H9 (cell line): ENCODE results near the gene LRRK2. TPM values are rescaled to one million over a fixed set of nuclear protein-coding genes. Genes with fewer than 3 reads are reported as not detected.

ENCODE experiments used
- DNase-seq: peaks from one replicate; pipeline ENCODE4 v3.0.0-alpha.2; 2017
- H2AFZ ChIP-seq: one replicate; pipeline ENCODE4 v1.6.1; 2013; ENCODE audit warnings: mild to moderate bottlenecking, low read length, control low read depth, moderate library complexity
- H2AK5ac ChIP-seq: 2 replicates; pipeline ENCODE4 v1.6.1; 2013; ENCODE audit warnings: low read length, control low read depth, mixed read lengths; ENCODE audit not compliant: insufficient read length
- H2BK120ac ChIP-seq: one replicate; pipeline ENCODE4 v1.6.1; 2013; ENCODE audit warnings: low read depth, mild to moderate bottlenecking, low read length, control low read depth, inconsistent platforms; ENCODE audit not compliant: poor library complexity, severe bottlenecking
- H2BK12ac ChIP-seq: 2 replicates; pipeline ENCODE4 v1.6.1; 2013; ENCODE audit warnings: low read length, control low read depth, mixed read lengths, low read depth; ENCODE audit not compliant: insufficient read length
- H2BK15ac ChIP-seq: 2 replicates; pipeline ENCODE4 v1.6.1; 2013; ENCODE audit warnings: low read depth, low read length, control low read depth
- H2BK20ac ChIP-seq: one replicate; pipeline ENCODE4 v1.6.1; 2013; ENCODE audit warnings: low read depth, mild to moderate bottlenecking, low read length, control low read depth, inconsistent platforms; ENCODE audit not compliant: poor library complexity, severe bottlenecking
- H2BK5ac ChIP-seq: 2 replicates; pipeline ENCODE4 v1.6.1; 2013; ENCODE audit warnings: low read length, control low read depth, mixed read lengths; ENCODE audit not compliant: insufficient read length
- H3K14ac ChIP-seq: 2 replicates; pipeline ENCODE4 v1.6.1; 2013; ENCODE audit warnings: low read length, control low read depth; ENCODE audit not compliant: insufficient read depth
- H3K18ac ChIP-seq: 2 replicates; pipeline ENCODE4 v1.6.1; 2013; ENCODE audit warnings: low read depth, mild to moderate bottlenecking, mixed read lengths, low read length, control low read depth; ENCODE audit not compliant: insufficient read length
- H3K23ac ChIP-seq: 2 replicates; pipeline ENCODE4 v1.6.1; 2013; ENCODE audit warnings: low read length, control low read depth, mixed read lengths, low read depth; ENCODE audit not compliant: insufficient read length
- H3K23me2 ChIP-seq: 2 replicates; pipeline ENCODE4 v1.6.1; 2013; ENCODE audit warnings: low read depth, mild to moderate bottlenecking, mixed read lengths, low read length, control low read depth; ENCODE audit not compliant: insufficient read length, poor library complexity, severe bottlenecking
- H3K27ac ChIP-seq: 2 replicates; pipeline ENCODE4 v1.5.1; 2013; ENCODE audit warnings: low read length, control low read depth, mixed read lengths, low read depth; ENCODE audit not compliant: insufficient read length
- H3K27me3 ChIP-seq: 2 replicates; pipeline ENCODE4 v1.6.1; 2013; ENCODE audit warnings: low read length, control low read depth, inconsistent platforms; ENCODE audit not compliant: insufficient read depth
- H3K4ac ChIP-seq: 2 replicates; pipeline ENCODE4 v1.6.1; 2013; ENCODE audit warnings: low read depth, mild to moderate bottlenecking, control low read depth, inconsistent platforms, low read length, moderate library complexity
- H3K4me1 ChIP-seq: 2 replicates; pipeline ENCODE4 v1.6.1; 2013; ENCODE audit warnings: low read length, control low read depth, inconsistent platforms; ENCODE audit not compliant: insufficient read depth
- H3K4me2 ChIP-seq: 2 replicates; pipeline ENCODE4 v1.6.1; 2013; ENCODE audit warnings: low read length, control low read depth, mixed read lengths; ENCODE audit not compliant: insufficient read length, insufficient read depth
- H3K56ac ChIP-seq: 2 replicates; pipeline ENCODE4 v1.6.1; 2013; ENCODE audit warnings: low read depth, mild to moderate bottlenecking, mixed read lengths, low read length, control low read depth; ENCODE audit not compliant: insufficient read length
- H3K79me1 ChIP-seq: 2 replicates; pipeline ENCODE4 v1.6.1; 2013; ENCODE audit warnings: low read depth, mild to moderate bottlenecking, moderate library complexity, low read length, control low read depth, inconsistent platforms; ENCODE audit not compliant: insufficient read depth, poor library complexity, severe bottlenecking
- H3K79me2 ChIP-seq: 2 replicates; pipeline ENCODE4 v1.6.1; 2013; ENCODE audit warnings: low read length, control low read depth, inconsistent platforms; ENCODE audit not compliant: insufficient read depth
- H3K9ac ChIP-seq: 2 replicates; pipeline ENCODE4 v1.6.1; 2013; ENCODE audit warnings: low read length, control low read depth, mixed read lengths; ENCODE audit not compliant: insufficient read length; ENCODE audit errors: extremely low read depth
- H3K9me3 ChIP-seq: one replicate; pipeline ENCODE4 v1.6.1; 2013; ENCODE audit warnings: low read depth, low read length, inconsistent platforms; ENCODE audit not compliant: control insufficient read depth
- H3T11ph ChIP-seq: one replicate; pipeline ENCODE4 v1.6.1; 2013; ENCODE audit warnings: mild to moderate bottlenecking, low read length, control low read depth, inconsistent platforms
- H4K20me1 ChIP-seq: one replicate; pipeline ENCODE4 v1.6.1; 2013; ENCODE audit not compliant: control insufficient read depth, insufficient read length, insufficient read depth
- H4K5ac ChIP-seq: 2 replicates; pipeline ENCODE4 v1.6.1; 2013; ENCODE audit warnings: low read depth, mild to moderate bottlenecking, mixed read lengths, low read length, control low read depth; ENCODE audit not compliant: insufficient read length
- H4K8ac ChIP-seq: replicated peaks from 2 replicates; pipeline ENCODE4 v1.6.1; 2013; ENCODE audit warnings: low read length, control low read depth, mixed read lengths, low read depth; ENCODE audit not compliant: insufficient read length
- H4K91ac ChIP-seq: 2 replicates; pipeline ENCODE4 v1.6.1; 2013; ENCODE audit warnings: low read depth, mild to moderate bottlenecking, moderate library complexity, mixed read lengths, low read length, control low read depth; ENCODE audit not compliant: insufficient read length
- H3K27ac Mint-ChIP-seq, 3 experiments: 2 replicates in 2 of 3; 3 replicates in 1 of 3; pipeline ENCODE4 v1.8.0; 2020 to 2021; ENCODE audit warnings: mixed read lengths in 3 of 3, mild to moderate bottlenecking in 1 of 3, moderate library complexity in 1 of 3
- H3K27me3 Mint-ChIP-seq: 2 replicates; pipeline ENCODE4 v1.8.0; 2021; ENCODE audit warnings: low read depth, mild to moderate bottlenecking, moderate library complexity, mixed read lengths
- H3K36me3 Mint-ChIP-seq, 3 experiments: 2 replicates in 2 of 3; 3 replicates in 1 of 3; pipeline ENCODE4 v1.8.0; 2020 to 2021; ENCODE audit warnings: low read depth in 3 of 3, mixed read lengths in 3 of 3; ENCODE audit not compliant: insufficient read depth in 1 of 3
- H3K4me1 Mint-ChIP-seq, 2 experiments: 2 replicates each; pipeline ENCODE4 v1.8.0; 2020; ENCODE audit warnings: mixed read lengths in 2 of 2
- H3K4me3 Mint-ChIP-seq, 2 experiments: 2 replicates in 1 of 2; 3 replicates in 1 of 2; pipeline ENCODE4 v1.8.0; 2020 to 2021; ENCODE audit warnings: mild to moderate bottlenecking in 2 of 2, mixed read lengths in 2 of 2, moderate library complexity in 1 of 2
- H3K9me3 Mint-ChIP-seq, 2 experiments: 2 replicates in 1 of 2; 3 replicates in 1 of 2; pipeline ENCODE4 v1.8.0; 2020; ENCODE audit warnings: mild to moderate bottlenecking in 2 of 2, mixed read lengths in 2 of 2, moderate library complexity in 1 of 2
- CTCF ChIP-seq: fragments of 200-600 bp; sonication (generic); conservative IDR thresholded peaks from 3 replicates; pipeline ENCODE4 v1.8.0; 2021; ENCODE audit warnings: antibody characterized with exemption, mild to moderate bottlenecking
- total RNA-seq: library from RNA; stranded (reverse); gene quantifications from 2 replicates; pipeline ENCODE4 v1.2.1, GENCODE V29; 2021

LRRK2 gene
- total RNA-seq, 1 experiment from 2014 or later, result 0.17 TPM

DNA sequence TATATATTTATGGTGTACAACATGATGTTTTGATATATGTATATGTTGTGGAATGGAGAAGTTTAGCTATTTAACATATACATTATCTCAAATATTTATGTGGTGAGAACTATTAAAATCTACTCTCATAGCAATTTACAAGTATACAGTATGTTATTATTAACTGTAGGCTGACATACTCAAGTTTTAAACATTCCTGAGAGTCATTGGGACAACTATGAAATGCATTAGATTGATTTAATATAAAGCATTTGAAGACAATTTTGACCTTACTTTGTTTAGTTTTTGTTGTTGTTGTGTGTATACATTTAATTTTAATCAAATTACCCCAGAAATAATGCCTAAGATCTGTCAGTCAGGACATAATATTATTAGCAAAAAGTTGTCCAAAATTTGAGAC, 99.5 kb downstream of the LRRK2 start:
- H2AK5ac ChIP-seq, result no peak overlapping the region
- H2BK5ac ChIP-seq, result no peak overlapping the region
- H3K18ac ChIP-seq, result no peak overlapping the region
- no peak overlapping the region for H3K4me3 Mint-ChIP-seq
- H3K27me3 Mint-ChIP-seq, result no peaks in the 10 kb centered on the region
- H3K9me3 Mint-ChIP-seq, result peaks cover 0 to 4% of the 10 kb centered on the region in 2 experiments; a peak in 3 of 5 replicates
- no peak for TF ChIP-seq CTCF
- no peak overlapping the region for H2BK12ac ChIP-seq
- H2BK20ac ChIP-seq, result no peak overlapping the region
- H4K5ac ChIP-seq, result no peak overlapping the region
- H4K8ac ChIP-seq, result no peak overlapping the region
- no peaks in the 10 kb centered on the region for H3K27me3 ChIP-seq
- no peak overlapping the region for H3K4me2 ChIP-seq
- H3K9ac ChIP-seq, result no peak overlapping the region
- H4K91ac ChIP-seq, result no peak overlapping the region
- H2AFZ ChIP-seq, result no peak overlapping the region
- no peak for DNase-seq
- no peaks in the 10 kb centered on the region for H3K9me3 ChIP-seq
- H2BK15ac ChIP-seq, result no peak overlapping the region
- no peak overlapping the region for H3K23ac ChIP-seq
- no peak overlapping the region for H2BK120ac ChIP-seq
- no peaks in the 10 kb centered on the region for H3K79me2 ChIP-seq
- no peaks in the 10 kb centered on the region for H3K23me2 ChIP-seq
- no peaks in the 10 kb centered on the region for H3K4me1 Mint-ChIP-seq
- no peak overlapping the region for H3K27ac Mint-ChIP-seq
- no peak overlapping the region for H3K27ac ChIP-seq
- no peaks in the 10 kb centered on the region for H4K20me1 ChIP-seq
- H3K14ac ChIP-seq, result no peak overlapping the region
- H3K56ac ChIP-seq, result no peak overlapping the region
- no peak overlapping the region for H3K4ac ChIP-seq
- no peaks in the 10 kb centered on the region for H3K79me1 ChIP-seq
- no peak overlapping the region for H3T11ph ChIP-seq
- no peaks in the 10 kb centered on the region for H3K4me1 ChIP-seq
- H3K36me3 Mint-ChIP-seq, result no peaks in the 10 kb centered on the region; a peak in 1 of 7 replicates
